A204.1 (cell line): Measurements from ENCODE around the gene TRIM49D2.
"Not testable (repeated sequence)": the region's sequence is repeated elsewhere in the genome, so short reads cannot be mapped to it uniquely, and the experiment has no call there.

ENCODE experiments used
- FAIRE-seq: peaks from 2 replicates; lab custom pipeline; 2012; peaks lifted over from hg19 to GRCh38; lab: Jason Lieb, UNC

Gene TRIM49D2

GRCh38 chr11:89923764-89924163 is at the start of gene TRIM49D2:
Gene TRIM49D2, plus strand, starts transcription at chr11:89924064. Its CDS starts 2,698 bp downstream, at chr11:89926762.
- FAIRE-seq, result not testable (repeated sequence)

GRCh38 chr11:89877511-89877910 is 46.4 kb upstream of the TRIM49D2 start:
- not testable (repeated sequence) for FAIRE-seq

- FAIRE-seq, result not testable (repeated sequence)
Observed at GRCh38 chr11:89893245-89893644, 30.6 kb upstream of the TRIM49D2 start.

GRCh38 chr11:89900809-89901208 is 23.1 kb upstream of the TRIM49D2 start:
- not testable (repeated sequence) for FAIRE-seq

GRCh38 chr11:89922195-89922660 is 1.6 kb upstream of the TRIM49D2 start, which contains the start of gene TRIM49D1:
Gene TRIM49D1, minus strand, starts transcription at chr11:89922245. Its CDS starts 4,535 bp downstream, at chr11:89917710.
- no peak for FAIRE-seq

- peak; percentile 23 for FAIRE-seq
Observed at GRCh38 chr11:89960833-89961232, 37.0 kb downstream of the TRIM49D2 start.

- FAIRE-seq, result not testable (repeated sequence)
Observed at GRCh38 chr11:89965737-89966136, 41.9 kb downstream of the TRIM49D2 start, which contains the start of gene TRIM64. Gene TRIM64, plus strand, starts transcription at chr11:89966037. Its CDS starts 2,467 bp downstream, at chr11:89968504.
